PC-3 (cell line): ENCODE data around the gene TMOD4.

Experiments used
- CTCF ChIP-seq: fragments of 300-600 bp; sonication (generic); conservative IDR thresholded peaks from 2 replicates; pipeline ENCODE4 v1.5.1; 2017; ENCODE audit warnings: antibody characterized with exemption, low read depth, mild to moderate bottlenecking, low read length
- EZH2 ChIP-seq: fragments of 300-600 bp; sonication (generic); IDR thresholded peaks from one replicate; pipeline ENCODE4 v1.6.1; 2017; ENCODE audit warnings: antibody characterized with exemption, mild to moderate bottlenecking, low read length; ENCODE audit not compliant: unreplicated experiment

DNA sequence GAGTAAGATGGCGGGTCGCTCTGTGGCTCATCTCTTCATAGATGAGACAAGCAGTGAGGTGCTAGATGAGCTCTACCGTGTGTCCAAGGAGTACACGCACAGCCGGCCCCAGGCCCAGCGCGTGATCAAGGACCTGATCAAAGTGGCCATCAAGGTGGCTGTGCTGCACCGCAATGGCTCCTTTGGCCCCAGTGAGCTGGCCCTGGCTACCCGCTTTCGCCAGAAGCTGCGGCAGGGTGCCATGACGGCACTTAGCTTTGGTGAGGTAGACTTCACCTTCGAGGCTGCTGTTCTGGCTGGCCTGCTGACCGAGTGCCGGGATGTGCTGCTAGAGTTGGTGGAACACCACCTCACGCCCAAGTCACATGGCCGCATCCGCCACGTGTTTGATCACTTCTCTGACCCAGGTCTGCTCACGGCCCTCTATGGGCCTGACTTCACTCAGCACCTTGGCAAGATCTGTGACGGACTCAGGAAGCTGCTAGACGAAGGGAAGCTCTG is 17.0 kb downstream of the TMOD4 start:
- TF ChIP-seq EZH2 (no peak), CTCF (no peak)
